ENCODE results near the gene EDDM13.
A peak's percentile ranks its signal among the peaks of the same experiment; 100 is the strongest.
"Not testable (repeated sequence)": the region's sequence is repeated elsewhere in the genome, so short reads cannot be mapped to it uniquely, and the experiment has no call there.

Gene EDDM13

GRCh38 chr19:56272161-56272798, at the start of gene EDDM13:
TSS of gene EDDM13 (plus strand) at chr19:56272748. CDS start at chr19:56272835, 87 bp downstream.
- in situ Hi-C loops (cut with HindIII; ENCODE audit: low sequenced_read_pairs), result no loop called here
- DNase-seq (ENCODE audit: low read depth), result no peak
- no peak within 1 kb of the TSS for H3K4me3 ChIP-seq (ENCODE audit: low read depth, low read length)
- TF ChIP-seq CTCF (IDR thresholded peaks at IDR 0.05; ENCODE audit: low read depth, low read length, missing control alignments), result no peak

GRCh38 chr19:56222901-56223300, 49.6 kb upstream of the EDDM13 start:
- no peak for TF ChIP-seq CTCF (IDR thresholded peaks at IDR 0.05; ENCODE audit: low read depth, low read length, missing control alignments)
- in situ Hi-C loops (cut with HindIII; ENCODE audit: low sequenced_read_pairs), result no loop called here
- H3K4me3 ChIP-seq (ENCODE audit: low read depth, low read length), result no peak overlapping the region
- no peak for DNase-seq (ENCODE audit: low read depth)

GRCh38 chr19:56223481-56223880, 49.1 kb upstream of the EDDM13 start:
- in situ Hi-C loops (cut with HindIII; ENCODE audit: low sequenced_read_pairs), result no loop called here
- no peak overlapping the region for H3K4me3 ChIP-seq (ENCODE audit: low read depth, low read length)
- no peak for DNase-seq (ENCODE audit: low read depth)
- no peak for TF ChIP-seq CTCF (IDR thresholded peaks at IDR 0.05; ENCODE audit: low read depth, low read length, missing control alignments)

GRCh38 chr19:56245121-56245740, 27.3 kb upstream of the EDDM13 start:
- DNase-seq (ENCODE audit: low read depth), result no peak
- TF ChIP-seq CTCF (IDR thresholded peaks at IDR 0.05; ENCODE audit: low read depth, low read length, missing control alignments), result no peak
- in situ Hi-C loops (cut with HindIII; ENCODE audit: low sequenced_read_pairs), result no loop called here
- no peak overlapping the region for H3K4me3 ChIP-seq (ENCODE audit: low read depth, low read length)

- H3K4me3 ChIP-seq (ENCODE audit: low read depth, low read length); in situ Hi-C loops (cut with HindIII; ENCODE audit: low sequenced_read_pairs); DNase-seq (ENCODE audit: low read depth): not testable (repeated sequence)
Observed at GRCh38 chr19:56245764-56246163, 26.8 kb upstream of the EDDM13 start.

GRCh38 chr19:56248736-56249338, 23.7 kb upstream of the EDDM13 start:
- in situ Hi-C loops (cut with HindIII; ENCODE audit: low sequenced_read_pairs); DNase-seq (ENCODE audit: low read depth); H3K4me3 ChIP-seq (ENCODE audit: low read depth, low read length): not testable (repeated sequence)

- peak; percentile 24 for DNase-seq (ENCODE audit: low read depth)
- no peak overlapping the region for H3K4me3 ChIP-seq (ENCODE audit: low read depth, low read length)
- in situ Hi-C loops (cut with HindIII; ENCODE audit: low sequenced_read_pairs), result no loop called here
- peak; percentile 85 for TF ChIP-seq CTCF (IDR thresholded peaks at IDR 0.05; ENCODE audit: low read depth, low read length, missing control alignments)
Observed at GRCh38 chr19:56252699-56253422, 19.7 kb upstream of the EDDM13 start.

Measured in astrocyte of the cerebellum (primary cell).